Neural progenitor cell (in vitro differentiated cells): ENCODE measurements around the gene HLA-DQA2. TPM values are rescaled to one million over a fixed set of nuclear protein-coding genes. Genes with fewer than 3 reads are reported as not detected.
"Not testable (repeated sequence)": the region's sequence is repeated elsewhere in the genome, so short reads cannot be mapped to it uniquely, and the experiment has no call there.

ENCODE experiments used
- DNase-seq: peaks from one replicate; pipeline ENCODE4 v3.0.0-alpha.2; 2016; ENCODE audit warnings: low spot score
- H2AFZ ChIP-seq: fragments of 200-600 bp; sonication (generic); replicated peaks from 2 replicates; pipeline ENCODE4 v1.6.1; 2016; ENCODE audit warnings: antibody characterized with exemption
- H3F3A ChIP-seq: fragments of 200-600 bp; sonication (generic); 2 replicates; pipeline ENCODE4 v1.6.1; 2016; ENCODE audit warnings: antibody characterized with exemption, low read depth
- H3K27ac ChIP-seq: fragments of 200-600 bp; sonication (generic); 2 replicates; pipeline ENCODE4 v1.5.1; 2016; ENCODE audit warnings: mild to moderate bottlenecking
- H3K27me3 ChIP-seq: fragments of 200-600 bp; sonication (generic); 2 replicates; pipeline ENCODE4 v1.6.1; 2016; ENCODE audit warnings: mild to moderate bottlenecking, moderate library complexity
- H3K36me3 ChIP-seq: fragments of 200-600 bp; sonication (generic); 2 replicates; pipeline ENCODE4 v1.5.1; 2016
- H3K4me1 ChIP-seq: fragments of 200-600 bp; sonication (generic); 2 replicates; pipeline ENCODE4 v1.6.1; 2016; ENCODE audit warnings: mixed run types
- H3K4me2 ChIP-seq: fragments of 200-600 bp; sonication (generic); 2 replicates; pipeline ENCODE4 v1.6.1; 2016
- H3K4me3 ChIP-seq: fragments of 200-600 bp; sonication (generic); 2 replicates; pipeline ENCODE4 v1.5.1; 2016
- H3K79me2 ChIP-seq: fragments of 200-600 bp; sonication (generic); 2 replicates; pipeline ENCODE4 v1.6.1; 2016; ENCODE audit warnings: low read depth
- H3K9ac ChIP-seq: fragments of 200-600 bp; sonication (generic); 2 replicates; pipeline ENCODE4 v1.6.1; 2016
- H3K9me3 ChIP-seq: fragments of 200-600 bp; sonication (generic); 2 replicates; pipeline ENCODE4 v1.5.1; 2016; ENCODE audit warnings: low read depth
- H4K20me1 ChIP-seq: fragments of 200-600 bp; sonication (generic); 2 replicates; pipeline ENCODE4 v1.6.1; 2016; ENCODE audit warnings: low read depth
- H3K27ac Mint-ChIP-seq: 3 replicates; pipeline ENCODE4 v1.8.0; 2021; ENCODE audit warnings: mixed read lengths
- H3K27me3 Mint-ChIP-seq: 2 replicates; pipeline ENCODE4 v1.8.0; 2022; ENCODE audit warnings: low read depth, mild to moderate bottlenecking, inconsistent platforms, moderate library complexity, mixed read lengths; ENCODE audit not compliant: insufficient read depth
- H3K36me3 Mint-ChIP-seq: 3 replicates; pipeline ENCODE4 v1.8.0; 2021; ENCODE audit warnings: mixed read lengths
- H3K4me1 Mint-ChIP-seq: 3 replicates; pipeline ENCODE4 v1.8.0; 2021; ENCODE audit warnings: mixed read lengths
- H3K4me3 Mint-ChIP-seq: 3 replicates; pipeline ENCODE4 v1.8.0; 2021; ENCODE audit warnings: mild to moderate bottlenecking, moderate library complexity, mixed read lengths
- H3K9me3 Mint-ChIP-seq: 3 replicates; pipeline ENCODE4 v1.8.0; 2020; ENCODE audit warnings: mixed read lengths
- EZH2 ChIP-seq: fragments of 200-600 bp; sonication (generic); IDR thresholded peaks from 2 replicates; pipeline ENCODE4 v1.6.1; 2017; ENCODE audit warnings: antibody characterized with exemption, mild to moderate bottlenecking, moderate library complexity
- EZH2phosphoT487 ChIP-seq: fragments of 200-600 bp; sonication (generic); IDR thresholded peaks from 2 replicates; pipeline ENCODE4 v1.6.1; 2017; ENCODE audit warnings: antibody characterized with exemption
- total RNA-seq: library from RNA; depleted of rRNA; stranded (reverse); fragments of >200 nt; gene quantifications from 2 replicates; pipeline ENCODE4 v1.2.3, GENCODE V29; 2015; ENCODE audit warnings: low replicate concordance
- TF ChIP-seq, protein P1 (sequence below): fragments of 200-600 bp; sonication (generic); IDR thresholded peaks from 2 replicates; pipeline ENCODE4 v1.5.1; 2017; ENCODE audit warnings: antibody characterized with exemption, mild to moderate bottlenecking

Gene HLA-DQA2
- total RNA-seq, 1 donor from 2014 or later: not detected

DNA sequence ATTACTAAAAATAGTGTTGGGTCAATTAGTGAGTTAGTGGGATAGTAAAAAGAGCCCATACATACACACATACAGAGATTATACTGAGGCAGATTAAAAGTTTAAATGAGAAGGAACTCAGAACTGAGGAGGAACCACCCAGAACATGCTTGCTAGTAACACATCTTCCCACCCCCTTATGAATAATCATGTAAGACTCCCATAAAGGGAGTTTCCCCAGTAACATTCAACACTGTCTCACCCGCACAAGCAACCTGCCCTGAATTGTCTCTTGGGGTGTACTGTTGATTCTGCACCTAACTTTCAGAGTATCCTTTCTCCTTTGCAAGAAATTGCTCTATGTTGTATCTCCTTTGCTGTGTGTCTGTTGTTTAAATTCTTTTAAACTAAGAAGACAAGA is 33.2 kb downstream of the HLA-DQA2 start:
- no peak overlapping the region for H3K27ac Mint-ChIP-seq
- H3K4me1 Mint-ChIP-seq: no peaks in the 10 kb centered on the region
- TF ChIP-seq, protein P1, sequence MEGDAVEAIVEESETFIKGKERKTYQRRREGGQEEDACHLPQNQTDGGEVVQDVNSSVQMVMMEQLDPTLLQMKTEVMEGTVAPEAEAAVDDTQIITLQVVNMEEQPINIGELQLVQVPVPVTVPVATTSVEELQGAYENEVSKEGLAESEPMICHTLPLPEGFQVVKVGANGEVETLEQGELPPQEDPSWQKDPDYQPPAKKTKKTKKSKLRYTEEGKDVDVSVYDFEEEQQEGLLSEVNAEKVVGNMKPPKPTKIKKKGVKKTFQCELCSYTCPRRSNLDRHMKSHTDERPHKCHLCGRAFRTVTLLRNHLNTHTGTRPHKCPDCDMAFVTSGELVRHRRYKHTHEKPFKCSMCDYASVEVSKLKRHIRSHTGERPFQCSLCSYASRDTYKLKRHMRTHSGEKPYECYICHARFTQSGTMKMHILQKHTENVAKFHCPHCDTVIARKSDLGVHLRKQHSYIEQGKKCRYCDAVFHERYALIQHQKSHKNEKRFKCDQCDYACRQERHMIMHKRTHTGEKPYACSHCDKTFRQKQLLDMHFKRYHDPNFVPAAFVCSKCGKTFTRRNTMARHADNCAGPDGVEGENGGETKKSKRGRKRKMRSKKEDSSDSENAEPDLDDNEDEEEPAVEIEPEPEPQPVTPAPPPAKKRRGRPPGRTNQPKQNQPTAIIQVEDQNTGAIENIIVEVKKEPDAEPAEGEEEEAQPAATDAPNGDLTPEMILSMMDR: no peak
- TF ChIP-seq EZH2 (no peak), EZH2phosphoT487 (no peak)
- Histone ChIP-seq H3K27ac (no peak overlapping the region), H3F3A (no peaks in the 10 kb centered on the region), H3K9ac (no peak overlapping the region), H3K4me3 (no peak overlapping the region), H3K4me2 (no peak overlapping the region), H2AFZ (no peak overlapping the region), H3K9me3 (no peaks in the 10 kb centered on the region), H3K79me2 (no peaks in the 10 kb centered on the region), H3K4me1 (no peaks in the 10 kb centered on the region), H3K36me3 (no peaks in the 10 kb centered on the region), H3K27me3 (no peaks in the 10 kb centered on the region), H4K20me1 (no peaks in the 10 kb centered on the region)
- no peaks in the 10 kb centered on the region for H3K9me3 Mint-ChIP-seq
- no peaks in the 10 kb centered on the region for H3K36me3 Mint-ChIP-seq
- peaks cover 6% of the 10 kb centered on the region for H3K27me3 Mint-ChIP-seq
- no peak for DNase-seq
- no peak overlapping the region for H3K4me3 Mint-ChIP-seq

GRCh38 chr6:32775071-32775470 is 33.9 kb downstream of the HLA-DQA2 start:
- Histone ChIP-seq H3K27me3 (no peaks in the 10 kb centered on the region), H3K27ac (no peak overlapping the region), H3K9ac (no peak overlapping the region), H3K4me2 (no peak overlapping the region), H3K9me3 (no peaks in the 10 kb centered on the region), H4K20me1 (no peaks in the 10 kb centered on the region), H3K4me1 (no peaks in the 10 kb centered on the region), H3K4me3 (no peak overlapping the region), H3K36me3 (no peaks in the 10 kb centered on the region), H2AFZ (no peak overlapping the region), H3F3A (no peaks in the 10 kb centered on the region), H3K79me2 (no peaks in the 10 kb centered on the region)
- no peak overlapping the region for H3K27ac Mint-ChIP-seq
- no peak for TF ChIP-seq EZH2phosphoT487
- no peak for TF ChIP-seq EZH2
- TF ChIP-seq, protein P1: no peak
- no peak for DNase-seq
- no peaks in the 10 kb centered on the region for H3K4me1 Mint-ChIP-seq
- H3K9me3 Mint-ChIP-seq: no peaks in the 10 kb centered on the region
- no peaks in the 10 kb centered on the region for H3K36me3 Mint-ChIP-seq
- peaks cover 8% of the 10 kb centered on the region for H3K27me3 Mint-ChIP-seq
- H3K4me3 Mint-ChIP-seq: no peak overlapping the region

GRCh38 chr6:32779036-32779435 is 37.8 kb downstream of the HLA-DQA2 start:
- no peak overlapping the region for H2AFZ ChIP-seq
- no peaks in the 10 kb centered on the region for H3K27me3 ChIP-seq
- no peak for TF ChIP-seq EZH2
- no peak for TF ChIP-seq EZH2phosphoT487
- no peak overlapping the region for H3K4me3 ChIP-seq
- DNase-seq: no peak
- H4K20me1 ChIP-seq: no peaks in the 10 kb centered on the region
- H3K9ac ChIP-seq: no peak overlapping the region
- no peak overlapping the region for H3K4me2 ChIP-seq
- H3K79me2 ChIP-seq: no peaks in the 10 kb centered on the region
- Mint-ChIP-seq H3K4me1 (no peaks in the 10 kb centered on the region), H3K27me3 (peaks cover 8% of the 10 kb centered on the region), H3K4me3 (no peak overlapping the region), H3K36me3 (no peaks in the 10 kb centered on the region), H3K27ac (no peak overlapping the region), H3K9me3 (no peaks in the 10 kb centered on the region)
- no peaks in the 10 kb centered on the region for H3K36me3 ChIP-seq
- no peaks in the 10 kb centered on the region for H3K4me1 ChIP-seq
- no peaks in the 10 kb centered on the region for H3F3A ChIP-seq
- H3K27ac ChIP-seq: no peak overlapping the region
- H3K9me3 ChIP-seq: no peaks in the 10 kb centered on the region

- not testable (repeated sequence) for H4K20me1 ChIP-seq, H3K27ac ChIP-seq, DNase-seq, H3K36me3 ChIP-seq, H3K9me3 ChIP-seq, H3K4me1 ChIP-seq, H3K27me3 ChIP-seq, H3K4me3 ChIP-seq, H3K9ac ChIP-seq, H3K9me3 Mint-ChIP-seq, H3K4me2 ChIP-seq, H3F3A ChIP-seq, H3K4me1 Mint-ChIP-seq, H3K79me2 ChIP-seq, H2AFZ ChIP-seq, H3K27me3 Mint-ChIP-seq, H3K27ac Mint-ChIP-seq, H3K4me3 Mint-ChIP-seq, H3K36me3 Mint-ChIP-seq
These were observed 41.7 kb downstream of the HLA-DQA2 start for GRCh38 chr6:32782923-32783322.
